Upper lobe of left lung (tissue), 4 donors: ENCODE results near the gene COX7A1.
"Not testable (repeated sequence)": the region's sequence is repeated elsewhere in the genome, so short reads cannot be mapped to it uniquely, and the experiment has no call there.

Source experiments
- EP300 ChIP-seq, 4 donors: sonication (generic); formaldehyde crosslinking; IDR thresholded peaks; one replicate each; pipeline ENCODE4 v1.5.1; 2017; ENCODE audit warnings: antibody characterized with exemption in 4 of 4, control low read depth in 2 of 4
- POLR2A ChIP-seq, 4 donors: fragments of 450-650 bp; IDR thresholded peaks; one replicate each; pipeline ENCODE4 v1.5.1; 2016 to 2017; ENCODE audit warnings: antibody characterized with exemption in 4 of 4, mild to moderate bottlenecking in 2 of 4
- POLR2AphosphoS5 ChIP-seq, 2 donors: sonication (generic); formaldehyde crosslinking; IDR thresholded peaks; one replicate each; pipeline ENCODE4 v1.5.1; 2017; ENCODE audit warnings: antibody characterized with exemption in 2 of 2
- TF ChIP-seq, protein P1 (sequence below), 6 experiments: fragments of 450-650 bp in 4 of 6; fragments of 200-600 bp in 2 of 6; sonication (generic) in 2 of 6; IDR thresholded peaks; one replicate each; pipeline ENCODE4 v1.5.1; 2016 to 2019; ENCODE audit warnings: antibody characterized with exemption in 6 of 6

DNA sequence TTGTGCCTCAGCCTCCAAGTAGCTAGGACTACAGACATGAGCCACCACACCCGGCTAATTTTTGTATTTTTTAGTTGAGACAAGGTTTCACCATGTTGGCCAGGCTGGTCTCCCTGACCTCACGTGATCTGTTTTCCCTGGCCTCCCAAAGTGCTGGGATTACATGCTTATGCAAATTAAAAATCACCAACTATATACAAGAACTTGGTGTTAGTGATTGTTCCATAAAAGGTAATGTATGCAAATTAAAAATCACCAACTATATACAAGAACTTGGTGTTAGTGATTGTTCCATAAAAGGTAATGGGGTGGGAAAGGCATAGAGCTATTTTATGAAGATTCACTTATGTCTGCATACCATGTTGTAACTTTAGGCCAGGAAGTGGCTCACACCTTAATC is 26.8 kb upstream of the COX7A1 start:
- TF ChIP-seq POLR2AphosphoS5, POLR2A, EP300 (IDR thresholded peaks at IDR 0.05): not testable (repeated sequence)
- TF ChIP-seq, protein P1, sequence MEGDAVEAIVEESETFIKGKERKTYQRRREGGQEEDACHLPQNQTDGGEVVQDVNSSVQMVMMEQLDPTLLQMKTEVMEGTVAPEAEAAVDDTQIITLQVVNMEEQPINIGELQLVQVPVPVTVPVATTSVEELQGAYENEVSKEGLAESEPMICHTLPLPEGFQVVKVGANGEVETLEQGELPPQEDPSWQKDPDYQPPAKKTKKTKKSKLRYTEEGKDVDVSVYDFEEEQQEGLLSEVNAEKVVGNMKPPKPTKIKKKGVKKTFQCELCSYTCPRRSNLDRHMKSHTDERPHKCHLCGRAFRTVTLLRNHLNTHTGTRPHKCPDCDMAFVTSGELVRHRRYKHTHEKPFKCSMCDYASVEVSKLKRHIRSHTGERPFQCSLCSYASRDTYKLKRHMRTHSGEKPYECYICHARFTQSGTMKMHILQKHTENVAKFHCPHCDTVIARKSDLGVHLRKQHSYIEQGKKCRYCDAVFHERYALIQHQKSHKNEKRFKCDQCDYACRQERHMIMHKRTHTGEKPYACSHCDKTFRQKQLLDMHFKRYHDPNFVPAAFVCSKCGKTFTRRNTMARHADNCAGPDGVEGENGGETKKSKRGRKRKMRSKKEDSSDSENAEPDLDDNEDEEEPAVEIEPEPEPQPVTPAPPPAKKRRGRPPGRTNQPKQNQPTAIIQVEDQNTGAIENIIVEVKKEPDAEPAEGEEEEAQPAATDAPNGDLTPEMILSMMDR (IDR thresholded peaks at IDR 0.05): not testable (repeated sequence)
